ENCODE results near the gene MB21D2. TPM values are rescaled to one million over a fixed set of nuclear protein-coding genes. Genes with fewer than 3 reads are reported as not detected.

Gene MB21D2
- total RNA-seq, 1 donor from 2014 or later = 11.0 TPM

DNA sequence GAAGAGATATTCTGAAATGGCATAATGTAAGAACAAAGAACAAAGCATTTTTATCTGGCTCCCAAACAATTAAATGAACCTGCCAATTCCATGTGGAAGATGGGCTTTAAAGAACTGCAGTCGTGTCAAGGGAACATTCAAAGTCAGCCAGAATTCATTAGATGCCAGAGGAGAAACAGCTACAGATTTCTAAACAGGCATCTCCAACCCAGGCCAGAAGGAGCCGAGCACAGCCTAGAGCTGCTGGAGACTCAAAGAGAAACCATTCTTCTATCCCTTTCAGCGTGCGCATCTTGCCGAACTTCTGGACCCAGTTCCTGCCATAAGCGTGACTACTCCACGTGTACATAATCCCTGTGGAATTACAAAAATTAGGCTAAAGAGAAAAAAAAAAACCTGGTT is 60.4 kb downstream of the MB21D2 start:
- Histone ChIP-seq H3K4me1 (ENCODE audit: insufficient read depth, low read length) (peaks cover 17% of the 10 kb centered on the region), H2AFZ (ENCODE audit: low read depth, low read length) (no peak overlapping the region), H3K9me3 (ENCODE audit: insufficient read depth, low read depth, low read length) (no peaks in the 10 kb centered on the region), H4K20me1 (ENCODE audit: insufficient read depth, low read length) (peaks cover 72% of the 10 kb centered on the region), H3K4me3 (ENCODE audit: insufficient read depth, low read depth, low read length) (no peak overlapping the region), H3K27me3 (ENCODE audit: insufficient read depth, low read length) (no peaks in the 10 kb centered on the region), H3K36me3 (ENCODE audit: insufficient read depth, low read length) (no peaks in the 10 kb centered on the region), H3K4me2 (ENCODE audit: low read length) (peak overlapping the region; percentile 43), H3K9ac (ENCODE audit: low read length) (peak overlapping the region; percentile 22), H3K27ac (ENCODE audit: low read depth, low read length) (no peak overlapping the region), H3K79me2 (ENCODE audit: insufficient read depth, low read length) (peaks cover 94% of the 10 kb centered on the region)
- H3K27ac Mint-ChIP-seq (ENCODE audit: unreplicated experiment) = no peak overlapping the region
- H3K36me3 Mint-ChIP-seq (ENCODE audit: low read depth, unreplicated experiment) = peaks cover 12% of the 10 kb centered on the region
- TF ChIP-seq, protein P1, sequence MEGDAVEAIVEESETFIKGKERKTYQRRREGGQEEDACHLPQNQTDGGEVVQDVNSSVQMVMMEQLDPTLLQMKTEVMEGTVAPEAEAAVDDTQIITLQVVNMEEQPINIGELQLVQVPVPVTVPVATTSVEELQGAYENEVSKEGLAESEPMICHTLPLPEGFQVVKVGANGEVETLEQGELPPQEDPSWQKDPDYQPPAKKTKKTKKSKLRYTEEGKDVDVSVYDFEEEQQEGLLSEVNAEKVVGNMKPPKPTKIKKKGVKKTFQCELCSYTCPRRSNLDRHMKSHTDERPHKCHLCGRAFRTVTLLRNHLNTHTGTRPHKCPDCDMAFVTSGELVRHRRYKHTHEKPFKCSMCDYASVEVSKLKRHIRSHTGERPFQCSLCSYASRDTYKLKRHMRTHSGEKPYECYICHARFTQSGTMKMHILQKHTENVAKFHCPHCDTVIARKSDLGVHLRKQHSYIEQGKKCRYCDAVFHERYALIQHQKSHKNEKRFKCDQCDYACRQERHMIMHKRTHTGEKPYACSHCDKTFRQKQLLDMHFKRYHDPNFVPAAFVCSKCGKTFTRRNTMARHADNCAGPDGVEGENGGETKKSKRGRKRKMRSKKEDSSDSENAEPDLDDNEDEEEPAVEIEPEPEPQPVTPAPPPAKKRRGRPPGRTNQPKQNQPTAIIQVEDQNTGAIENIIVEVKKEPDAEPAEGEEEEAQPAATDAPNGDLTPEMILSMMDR (IDR thresholded peaks at IDR 0.05; ENCODE audit: insufficient read depth, low read depth, low read length) = no peak
- H3K27me3 Mint-ChIP-seq (ENCODE audit: low read depth, unreplicated experiment) = no peaks in the 10 kb centered on the region
- peaks cover 3% of the 10 kb centered on the region for H3K9me3 Mint-ChIP-seq (ENCODE audit: unreplicated experiment)
- FAIRE-seq (no peak), DNase-seq (ENCODE audit: low read depth) (no peak)
- H3K4me1 Mint-ChIP-seq (ENCODE audit: low read depth, unreplicated experiment) = peaks cover 20% of the 10 kb centered on the region
- no peak overlapping the region for H3K4me3 Mint-ChIP-seq (ENCODE audit: unreplicated experiment)

DNA sequence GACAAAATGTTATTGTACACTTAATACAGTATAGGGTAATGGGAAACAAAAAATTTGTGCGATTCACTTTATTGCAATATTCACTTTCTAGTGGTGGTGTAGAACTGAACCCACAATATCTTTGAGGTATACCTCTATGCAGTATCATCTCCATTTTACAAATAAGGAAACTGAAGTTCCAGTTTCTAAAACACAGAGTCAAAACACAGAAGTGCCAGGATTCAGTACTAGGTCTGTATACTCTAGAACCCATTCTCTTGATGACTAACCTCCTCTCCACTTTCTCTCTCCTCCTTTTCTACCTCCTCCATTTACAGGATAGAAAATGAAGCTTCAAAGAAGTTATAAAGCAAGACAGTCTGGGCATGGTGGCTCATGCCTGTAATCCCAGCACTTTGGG is 62.2 kb downstream of the MB21D2 start:
- FAIRE-seq = no peak
- peaks cover 71% of the 10 kb centered on the region for H4K20me1 ChIP-seq (ENCODE audit: insufficient read depth, low read length)
- H3K36me3 ChIP-seq (ENCODE audit: insufficient read depth, low read length) = no peaks in the 10 kb centered on the region
- peaks cover 10% of the 10 kb centered on the region for H3K36me3 Mint-ChIP-seq (ENCODE audit: low read depth, unreplicated experiment)
- H3K27ac ChIP-seq (ENCODE audit: low read depth, low read length) = no peak overlapping the region
- no peak overlapping the region for H3K4me3 ChIP-seq (ENCODE audit: insufficient read depth, low read depth, low read length)
- H3K4me1 ChIP-seq (ENCODE audit: insufficient read depth, low read length) = peaks cover 34% of the 10 kb centered on the region
- H3K9me3 ChIP-seq (ENCODE audit: insufficient read depth, low read depth, low read length) = no peaks in the 10 kb centered on the region
- no peaks in the 10 kb centered on the region for H3K27me3 Mint-ChIP-seq (ENCODE audit: low read depth, unreplicated experiment)
- no peak overlapping the region for H2AFZ ChIP-seq (ENCODE audit: low read depth, low read length)
- H3K9me3 Mint-ChIP-seq (ENCODE audit: unreplicated experiment) = peaks cover 3% of the 10 kb centered on the region
- no peak overlapping the region for H3K9ac ChIP-seq (ENCODE audit: low read length)
- no peak for DNase-seq (ENCODE audit: low read depth)
- no peak overlapping the region for H3K27ac Mint-ChIP-seq (ENCODE audit: unreplicated experiment)
- no peaks in the 10 kb centered on the region for H3K27me3 ChIP-seq (ENCODE audit: insufficient read depth, low read length)
- H3K4me3 Mint-ChIP-seq (ENCODE audit: unreplicated experiment) = no peak overlapping the region
- H3K4me1 Mint-ChIP-seq (ENCODE audit: low read depth, unreplicated experiment) = peaks cover 33% of the 10 kb centered on the region
- no peak for TF ChIP-seq EZH2 (IDR thresholded peaks at IDR 0.05; ENCODE audit: insufficient read depth, low read length)
- TF ChIP-seq, protein P1 (IDR thresholded peaks at IDR 0.05; ENCODE audit: insufficient read depth, low read depth, low read length) = no peak
- peaks cover 87% of the 10 kb centered on the region for H3K79me2 ChIP-seq (ENCODE audit: insufficient read depth, low read length)
- no peak overlapping the region for H3K4me2 ChIP-seq (ENCODE audit: low read length)

DNA sequence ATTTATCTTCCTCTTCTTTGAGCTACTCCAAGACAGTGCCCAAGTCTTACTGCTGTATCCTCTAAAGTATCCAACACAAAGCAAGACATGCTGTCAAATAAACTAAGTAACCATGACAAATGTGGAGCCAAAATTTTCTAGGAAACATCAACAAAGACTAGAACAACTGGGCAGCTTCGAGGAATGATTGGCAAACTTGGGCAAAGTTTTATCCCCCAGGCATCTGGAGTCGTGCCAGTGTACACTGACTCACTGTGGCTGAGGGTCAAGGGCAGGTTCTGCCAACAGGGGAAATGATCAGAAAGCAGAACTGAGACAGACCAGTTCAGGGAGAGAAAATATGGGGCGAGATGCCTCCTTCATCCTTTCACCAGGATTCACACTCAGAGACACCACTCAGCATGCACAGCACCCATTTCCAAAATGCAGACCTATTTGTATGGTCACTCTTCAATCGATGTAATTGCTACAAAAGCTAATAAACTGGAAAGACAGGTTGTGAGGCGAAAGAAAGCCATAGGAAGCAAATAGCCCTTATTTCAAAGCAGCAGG is 65.8 kb downstream of the MB21D2 start:
- Histone ChIP-seq H2AFZ (ENCODE audit: low read depth, low read length) (no peak overlapping the region), H3K4me3 (ENCODE audit: insufficient read depth, low read depth, low read length) (no peak overlapping the region), H3K9me3 (ENCODE audit: insufficient read depth, low read depth, low read length) (no peaks in the 10 kb centered on the region), H3K4me2 (ENCODE audit: low read length) (peak overlapping the region; percentile 58), H3K36me3 (ENCODE audit: insufficient read depth, low read length) (no peaks in the 10 kb centered on the region), H3K27ac (ENCODE audit: low read depth, low read length) (peak overlapping the region; percentile 8), H4K20me1 (ENCODE audit: insufficient read depth, low read length) (peaks cover 39% of the 10 kb centered on the region), H3K27me3 (ENCODE audit: insufficient read depth, low read length) (no peaks in the 10 kb centered on the region), H3K9ac (ENCODE audit: low read length) (peak overlapping the region; percentile 23), H3K4me1 (ENCODE audit: insufficient read depth, low read length) (peaks cover 38% of the 10 kb centered on the region), H3K79me2 (ENCODE audit: insufficient read depth, low read length) (peaks cover 83% of the 10 kb centered on the region)
- TF ChIP-seq EZH2 (IDR thresholded peaks at IDR 0.05; ENCODE audit: insufficient read depth, low read length) = no peak
- TF ChIP-seq, protein P1 (IDR thresholded peaks at IDR 0.05; ENCODE audit: insufficient read depth, low read depth, low read length) = no peak
- peak overlapping the region; percentile 80 for H3K27ac Mint-ChIP-seq (ENCODE audit: unreplicated experiment)
- peak; percentile 65 for FAIRE-seq
- DNase-seq (ENCODE audit: low read depth) = peak; percentile 54
- H3K9me3 Mint-ChIP-seq (ENCODE audit: unreplicated experiment) = peaks cover 3% of the 10 kb centered on the region
- no peak overlapping the region for H3K4me3 Mint-ChIP-seq (ENCODE audit: unreplicated experiment)
- H3K4me1 Mint-ChIP-seq (ENCODE audit: low read depth, unreplicated experiment) = peaks cover 38% of the 10 kb centered on the region
- H3K36me3 Mint-ChIP-seq (ENCODE audit: low read depth, unreplicated experiment) = peaks cover 10% of the 10 kb centered on the region
- no peaks in the 10 kb centered on the region for H3K27me3 Mint-ChIP-seq (ENCODE audit: low read depth, unreplicated experiment)
